ENCODE data around the gene CLEC4D. TPM values are rescaled to one million over a fixed set of nuclear protein-coding genes. Genes with fewer than 3 reads are reported as not detected.
"Not testable (repeated sequence)": the region's sequence is repeated elsewhere in the genome, so short reads cannot be mapped to it uniquely, and the experiment has no call there.

Gene CLEC4D
- not detected for total RNA-seq

- no peak within 1 kb of the TSS for H3K4me3 Mint-ChIP-seq
- no peaks in the 10 kb centered on the region for H3K36me3 Mint-ChIP-seq (ENCODE audit: insufficient read depth in 2 of 2)
- no peak for DNase-seq
- no peak for ATAC-seq (replicated peaks in 1 of 2)
- H3K27ac Mint-ChIP-seq: no peak within 1 kb of the TSS
- no peaks in the 10 kb centered on the region for H3K9me3 Mint-ChIP-seq
- H3K27me3 Mint-ChIP-seq (ENCODE audit: low read depth): peaks cover 27% of the 10 kb centered on the region
- H3K4me1 Mint-ChIP-seq (ENCODE audit: low read depth): peaks cover 3% of the 10 kb centered on the region
Observed at GRCh38 chr12:8513256-8513655, at the start of gene CLEC4D. Gene CLEC4D, plus strand, starts transcription at chr12:8513503. Its CDS starts 230 bp downstream, at chr12:8513733.

- H3K4me3 Mint-ChIP-seq: no peak overlapping the region
- peaks cover 0 to 5% of the 10 kb centered on the region in 2 donors for H3K9me3 Mint-ChIP-seq
- H3K27ac Mint-ChIP-seq: no peak overlapping the region
- H3K27me3 Mint-ChIP-seq (ENCODE audit: low read depth): peaks cover 28% of the 10 kb centered on the region
- no peaks in the 10 kb centered on the region for H3K4me1 Mint-ChIP-seq (ENCODE audit: low read depth)
- no peak for ATAC-seq (replicated peaks in 1 of 2)
- DNase-seq: no peak
- peaks cover 2 to 4% of the 10 kb centered on the region in 2 donors for H3K36me3 Mint-ChIP-seq (ENCODE audit: insufficient read depth in 2 of 2)
Observed at GRCh38 chr12:8465301-8465996, 47.9 kb upstream of the CLEC4D start.

- H3K36me3 Mint-ChIP-seq (ENCODE audit: insufficient read depth in 2 of 2): peaks cover 2 to 4% of the 10 kb centered on the region in 2 donors
- H3K27ac Mint-ChIP-seq: no peak overlapping the region
- DNase-seq (no peak), ATAC-seq (replicated peaks in 1 of 2) (no peak)
- H3K4me3 Mint-ChIP-seq: no peak overlapping the region
- H3K9me3 Mint-ChIP-seq: peaks cover 0 to 5% of the 10 kb centered on the region in 2 donors
- H3K4me1 Mint-ChIP-seq (ENCODE audit: low read depth): no peaks in the 10 kb centered on the region
- H3K27me3 Mint-ChIP-seq (ENCODE audit: low read depth): peaks cover 34% of the 10 kb centered on the region
Observed at GRCh38 chr12:8466241-8466640, 47.1 kb upstream of the CLEC4D start.

GRCh38 chr12:8471090-8471489, 42.2 kb upstream of the CLEC4D start:
- peaks cover 0 to 5% of the 10 kb centered on the region in 2 donors for H3K9me3 Mint-ChIP-seq
- H3K27ac Mint-ChIP-seq: no peak overlapping the region
- ATAC-seq (replicated peaks in 1 of 2) (no peak), DNase-seq (no peak)
- H3K4me3 Mint-ChIP-seq: no peak overlapping the region
- no peaks in the 10 kb centered on the region for H3K4me1 Mint-ChIP-seq (ENCODE audit: low read depth)
- peaks cover 2 to 4% of the 10 kb centered on the region in 2 donors for H3K36me3 Mint-ChIP-seq (ENCODE audit: insufficient read depth in 2 of 2)
- peaks cover 62% of the 10 kb centered on the region for H3K27me3 Mint-ChIP-seq (ENCODE audit: low read depth)

GRCh38 chr12:8475508-8476203, 37.6 kb upstream of the CLEC4D start:
- Mint-ChIP-seq H3K27ac (no peak overlapping the region), H3K4me1 (ENCODE audit: low read depth) (no peaks in the 10 kb centered on the region), H3K36me3 (ENCODE audit: insufficient read depth in 2 of 2) (no peaks in the 10 kb centered on the region), H3K4me3 (no peak overlapping the region), H3K27me3 (ENCODE audit: low read depth) (peaks cover 34% of the 10 kb centered on the region), H3K9me3 (no peaks in the 10 kb centered on the region)
- DNase-seq (no peak), ATAC-seq (replicated peaks in 1 of 2) (no peak)

- H3K27me3 Mint-ChIP-seq (ENCODE audit: low read depth): peaks cover 20% of the 10 kb centered on the region
- H3K4me3 Mint-ChIP-seq: no peak overlapping the region
- peaks cover 0 to 2% of the 10 kb centered on the region in 2 donors for H3K9me3 Mint-ChIP-seq
- ATAC-seq (replicated peaks in 1 of 2): no peak
- peaks cover 0 to 1% of the 10 kb centered on the region in 2 donors for H3K36me3 Mint-ChIP-seq (ENCODE audit: insufficient read depth in 2 of 2)
- H3K27ac Mint-ChIP-seq: no peak overlapping the region
- H3K4me1 Mint-ChIP-seq (ENCODE audit: low read depth): peaks cover 19% of the 10 kb centered on the region
- no peak for DNase-seq
Observed at GRCh38 chr12:8482571-8483061, 30.7 kb upstream of the CLEC4D start.

- Mint-ChIP-seq H3K36me3 (ENCODE audit: insufficient read depth in 2 of 2) (peaks cover 0 to 1% of the 10 kb centered on the region in 2 donors), H3K9me3 (peaks cover 0 to 2% of the 10 kb centered on the region in 2 donors), H3K27me3 (ENCODE audit: low read depth) (peaks cover 20% of the 10 kb centered on the region), H3K4me1 (ENCODE audit: low read depth) (peaks cover 19% of the 10 kb centered on the region), H3K27ac (no peak overlapping the region), H3K4me3 (no peak overlapping the region)
- ATAC-seq (replicated peaks in 1 of 2): peak; percentile 69 to 80
- DNase-seq: peak in 1 of 2 donors; percentile 4
Observed at GRCh38 chr12:8483079-8483478, 30.2 kb upstream of the CLEC4D start.

- peak overlapping the region; percentile 50 for H3K27ac Mint-ChIP-seq
- H3K27me3 Mint-ChIP-seq (ENCODE audit: low read depth): peaks cover 32% of the 10 kb centered on the region
- DNase-seq (no peak), ATAC-seq (replicated peaks in 1 of 2) (no peak)
- H3K36me3 Mint-ChIP-seq (ENCODE audit: insufficient read depth in 2 of 2): no peaks in the 10 kb centered on the region
- H3K4me1 Mint-ChIP-seq (ENCODE audit: low read depth): peaks cover 26% of the 10 kb centered on the region
- peak overlapping the region in 1 of 2 donors; percentile 45 for H3K4me3 Mint-ChIP-seq
- no peaks in the 10 kb centered on the region for H3K9me3 Mint-ChIP-seq
Observed at GRCh38 chr12:8491646-8492530, 21.4 kb upstream of the CLEC4D start.

- Mint-ChIP-seq H3K36me3 (ENCODE audit: insufficient read depth in 2 of 2) (no peaks in the 10 kb centered on the region), H3K4me1 (ENCODE audit: low read depth) (peaks cover 26% of the 10 kb centered on the region), H3K27me3 (ENCODE audit: low read depth) (peaks cover 39% of the 10 kb centered on the region), H3K4me3 (peak overlapping the region; percentile 27 to 45), H3K27ac (peak overlapping the region; percentile 4), H3K9me3 (no peaks in the 10 kb centered on the region)
- ATAC-seq (replicated peaks in 1 of 2) (peak; percentile 98), DNase-seq (peak; percentile 65)
Observed at GRCh38 chr12:8493084-8493483, 20.2 kb upstream of the CLEC4D start.

GRCh38 chr12:8495671-8496070, 17.6 kb upstream of the CLEC4D start:
- not testable (repeated sequence) for H3K4me3 Mint-ChIP-seq; H3K36me3 Mint-ChIP-seq (ENCODE audit: insufficient read depth in 2 of 2); ATAC-seq (replicated peaks in 1 of 2); H3K27ac Mint-ChIP-seq; H3K9me3 Mint-ChIP-seq; DNase-seq
- H3K27me3 Mint-ChIP-seq (ENCODE audit: low read depth): peaks cover 46% of the 10 kb centered on the region
- peaks cover 26% of the 10 kb centered on the region for H3K4me1 Mint-ChIP-seq (ENCODE audit: low read depth)

GRCh38 chr12:8496074-8496473, 17.2 kb upstream of the CLEC4D start:
- H3K4me3 Mint-ChIP-seq; H3K9me3 Mint-ChIP-seq; H3K36me3 Mint-ChIP-seq (ENCODE audit: insufficient read depth in 2 of 2); H3K27ac Mint-ChIP-seq; ATAC-seq (replicated peaks in 1 of 2); DNase-seq: not testable (repeated sequence)
- H3K27me3 Mint-ChIP-seq (ENCODE audit: low read depth): peaks cover 46% of the 10 kb centered on the region
- H3K4me1 Mint-ChIP-seq (ENCODE audit: low read depth): peaks cover 26% of the 10 kb centered on the region

- DNase-seq (no peak), ATAC-seq (replicated peaks in 1 of 2) (no peak)
- Mint-ChIP-seq H3K4me1 (ENCODE audit: low read depth) (no peaks in the 10 kb centered on the region), H3K27ac (no peak overlapping the region), H3K9me3 (no peaks in the 10 kb centered on the region), H3K36me3 (ENCODE audit: insufficient read depth in 2 of 2) (no peaks in the 10 kb centered on the region), H3K27me3 (ENCODE audit: low read depth) (peaks cover 38% of the 10 kb centered on the region), H3K4me3 (no peak overlapping the region)
Observed at GRCh38 chr12:8499616-8500015, 13.7 kb upstream of the CLEC4D start.

GRCh38 chr12:8501720-8502119, 11.6 kb upstream of the CLEC4D start:
- no peak for DNase-seq
- no peaks in the 10 kb centered on the region for H3K36me3 Mint-ChIP-seq (ENCODE audit: insufficient read depth in 2 of 2)
- ATAC-seq (replicated peaks in 1 of 2): no peak
- H3K9me3 Mint-ChIP-seq: no peaks in the 10 kb centered on the region
- H3K27me3 Mint-ChIP-seq (ENCODE audit: low read depth): peaks cover 22% of the 10 kb centered on the region
- H3K4me3 Mint-ChIP-seq: no peak overlapping the region
- H3K27ac Mint-ChIP-seq: no peak overlapping the region
- no peaks in the 10 kb centered on the region for H3K4me1 Mint-ChIP-seq (ENCODE audit: low read depth)

All from activated T-cell treated with anti-CD3 and anti-CD28 coated beads, Interleukin-2, amount 50 U/mL, for 72 hours (primary cell).